CD14-positive monocyte (primary cell): Measurements from ENCODE around the gene APOB. TPM values are rescaled to one million over a fixed set of nuclear protein-coding genes. Genes with fewer than 3 reads are reported as not detected.
A peak's percentile ranks its signal among the peaks of the same experiment; 100 is the strongest.

Experiments
- DNase-seq, 3 donors: peaks; one replicate each; pipeline ENCODE4 v3.0.0-alpha.2; 2011 to 2022
- H2AFZ ChIP-seq: 2 replicates; pipeline ENCODE4 v1.6.0; 2012; ENCODE audit warnings: mild to moderate bottlenecking, low read depth, low read length, inconsistent platforms; ENCODE audit not compliant: insufficient read depth, poor library complexity, severe bottlenecking
- H3K27ac ChIP-seq, 2 donors: 1 replicate in 1 of 2; 2 replicates in 1 of 2; pipeline ENCODE4 v1.5.1; 2012 to 2013; ENCODE audit warnings: low read length in 2 of 2, control low read depth in 1 of 2, inconsistent platforms in 1 of 2, low read depth in 1 of 2, mild to moderate bottlenecking in 1 of 2
- H3K27me3 ChIP-seq, 2 donors: one replicate each; pipeline versions ENCODE4 v1.6.0 to v1.6.1; 2011 to 2013; ENCODE audit warnings: low read length in 2 of 2; ENCODE audit not compliant: control insufficient read depth in 2 of 2, insufficient read depth in 2 of 2
- H3K36me3 ChIP-seq, 2 donors: replicated peaks in 1 of 2; 1 replicate in 1 of 2; 2 replicates in 1 of 2; pipeline versions ENCODE4 v1.5.1 to v1.6.1; 2012 to 2013; ENCODE audit warnings: low read length in 2 of 2, control low read depth in 1 of 2, inconsistent platforms in 1 of 2, mild to moderate bottlenecking in 1 of 2; ENCODE audit not compliant: insufficient read depth in 2 of 2, control insufficient read depth in 1 of 2
- H3K4me1 ChIP-seq, 2 donors: 1 replicate in 1 of 2; 2 replicates in 1 of 2; pipeline versions ENCODE4 v1.5.1 to v1.6.1; 2012 to 2013; ENCODE audit warnings: low read length in 2 of 2, control low read depth in 1 of 2, inconsistent platforms in 1 of 2, mild to moderate bottlenecking in 1 of 2, moderate library complexity in 1 of 2; ENCODE audit not compliant: insufficient read depth in 2 of 2, control insufficient read depth in 1 of 2
- H3K4me2 ChIP-seq: replicated peaks from 2 replicates; pipeline ENCODE3; 2012; ENCODE audit warnings: low read length, moderate library complexity, mild to moderate bottlenecking; ENCODE audit not compliant: poor library complexity, severe bottlenecking; ENCODE audit errors: extremely low read depth
- H3K4me3 ChIP-seq, 3 experiments: fragments of 200-600 bp in 1 of 3; sonication (generic) in 1 of 3; replicated peaks in 1 of 3; 1 replicate in 2 of 3; 2 replicates in 1 of 3; pipeline ENCODE4 v1.5.1; 2011 to 2013; ENCODE audit warnings: low read length in 3 of 3, mild to moderate bottlenecking in 3 of 3, control low read depth in 2 of 3, low read depth in 2 of 3, inconsistent platforms in 1 of 3, moderate library complexity in 1 of 3
- H3K79me2 ChIP-seq: 2 replicates; pipeline ENCODE4 v1.6.0; 2012; ENCODE audit warnings: mild to moderate bottlenecking, control low read depth, inconsistent platforms, low read length, moderate library complexity; ENCODE audit not compliant: insufficient read depth
- H3K9ac ChIP-seq: 2 replicates; pipeline ENCODE4 v1.6.0; 2017; ENCODE audit warnings: low read length, mild to moderate bottlenecking; ENCODE audit not compliant: insufficient read depth, poor library complexity, severe bottlenecking
- H3K9me3 ChIP-seq, 2 donors: replicated peaks in 1 of 2; 1 replicate in 1 of 2; 2 replicates in 1 of 2; pipeline versions ENCODE4 v1.5.1 to v1.6.1; 2012 to 2013; ENCODE audit warnings: low read length in 2 of 2, control low read depth in 1 of 2; ENCODE audit not compliant: control insufficient read depth in 1 of 2, insufficient read depth in 1 of 2
- H4K20me1 ChIP-seq: 2 replicates; pipeline ENCODE4 v1.6.0; 2012; ENCODE audit warnings: mild to moderate bottlenecking, low read length, control low read depth, moderate library complexity; ENCODE audit not compliant: insufficient read depth
- H3K27ac Mint-ChIP-seq, 7 donors: one replicate each; pipeline ENCODE4 v1.8.0; 2020; ENCODE audit warnings: mild to moderate bottlenecking in 7 of 7, mixed read lengths in 7 of 7, moderate library complexity in 6 of 7, inconsistent platforms in 2 of 7
- H3K27me3 Mint-ChIP-seq, 3 donors: one replicate each; pipeline ENCODE4 v1.8.0; 2021 to 2022; ENCODE audit warnings: low read depth in 3 of 3, mild to moderate bottlenecking in 3 of 3, mixed read lengths in 3 of 3, moderate library complexity in 3 of 3, inconsistent platforms in 1 of 3
- H3K36me3 Mint-ChIP-seq, 2 donors: one replicate each; pipeline ENCODE4 v1.8.0; 2020; ENCODE audit warnings: mixed read lengths in 2 of 2, inconsistent platforms in 1 of 2, mild to moderate bottlenecking in 1 of 2
- H3K4me1 Mint-ChIP-seq: one replicate; pipeline ENCODE4 v1.8.0; 2020; ENCODE audit warnings: mild to moderate bottlenecking, mixed read lengths
- H3K4me3 Mint-ChIP-seq, 2 donors: one replicate each; pipeline ENCODE4 v1.8.0; 2020; ENCODE audit warnings: mild to moderate bottlenecking in 2 of 2, mixed read lengths in 2 of 2, moderate library complexity in 1 of 2
- H3K9me3 Mint-ChIP-seq, 7 donors: one replicate each; pipeline ENCODE4 v1.8.0; 2020 to 2022; ENCODE audit warnings: mixed read lengths in 7 of 7, mild to moderate bottlenecking in 6 of 7, moderate library complexity in 6 of 7, inconsistent platforms in 2 of 7
- WGBS: methylation state at CpG from one replicate; pipeline ENCODE4 v1.1.5; 2013; ENCODE audit warnings: missing lambda C conversion rate; ENCODE audit not compliant: insufficient coverage; 5-methylcytosine and 5-hydroxymethylcytosine counted together
- intact Hi-C, 2 donors: fragments of 100-400 bp; cut with micrococcal nuclease; formaldehyde crosslinking; loops; one replicate each; pipeline versions ENCODE4 v1.15.0 to v1.15.1; 2023
- polyA plus RNA-seq, 3 donors: library from polyadenylated mRNA; depleted of rRNA in 1 of 3; unstranded in 2 of 3; stranded (reverse) in 1 of 3; fragments of 300-500 nt in 2 of 3; fragments of >200 nt in 1 of 3; fragmentation: Illumina TruSeq in 2 of 3; gene quantifications; 1 replicate in 2 of 3; 2 replicates in 1 of 3; pipeline ENCODE4 v1.2.3, GENCODE V29; 2012 to 2021
- TF ChIP-seq, protein P1 (sequence below): fragments of 200-600 bp; IDR thresholded peaks from one replicate; pipeline ENCODE4 v1.8.0; 2022; ENCODE audit warnings: antibody characterized with exemption, mild to moderate bottlenecking

Gene APOB
- polyA plus RNA-seq, 3 donors: 0.02 TPM; not detected in 2

DNA sequence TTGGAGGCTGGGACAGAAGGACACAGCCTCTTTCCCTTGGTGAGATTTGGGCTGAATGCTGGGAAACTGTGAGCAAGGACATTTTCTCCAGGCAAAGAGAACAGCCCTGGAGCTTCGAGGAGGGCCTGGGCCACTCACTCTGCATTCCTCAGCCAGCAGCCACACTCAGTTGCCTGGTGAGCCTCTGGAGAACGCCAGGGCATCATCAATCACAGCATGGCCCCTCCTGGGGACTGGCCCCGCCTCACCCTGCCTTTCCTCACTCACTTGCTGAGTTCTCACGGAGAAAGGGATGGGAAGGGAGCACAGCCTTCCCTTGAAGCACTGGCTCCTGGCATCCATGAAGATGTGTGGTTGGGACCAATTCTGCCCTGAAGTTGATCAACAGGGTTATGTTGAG, 55.0 kb downstream of the APOB start:
- Histone ChIP-seq H3K9me3 (no peaks in the 10 kb centered on the region), H3K27me3 (no peaks in the 10 kb centered on the region), H3K4me3 (no peak overlapping the region), H3K36me3 (no peaks in the 10 kb centered on the region), H3K4me1 (no peaks in the 10 kb centered on the region), H2AFZ (no peak overlapping the region), H4K20me1 (no peaks in the 10 kb centered on the region), H3K79me2 (no peaks in the 10 kb centered on the region), H3K27ac (no peak overlapping the region), H3K9ac (no peak overlapping the region), H3K4me2 (no peak overlapping the region)
- Mint-ChIP-seq H3K4me3 (no peak overlapping the region), H3K36me3 (no peaks in the 10 kb centered on the region), H3K4me1 (no peaks in the 10 kb centered on the region), H3K27me3 (peaks cover 0 to 2% (median 0%) of the 10 kb centered on the region in 3 donors), H3K9me3 (peaks cover 0 to 4% (median 0%) of the 10 kb centered on the region in 7 donors), H3K27ac (no peak overlapping the region)
- intact Hi-C loops: no loop called here
- WGBS: 65% methylated on average over 2 of the region's 4 CpGs
- TF ChIP-seq, protein P1, sequence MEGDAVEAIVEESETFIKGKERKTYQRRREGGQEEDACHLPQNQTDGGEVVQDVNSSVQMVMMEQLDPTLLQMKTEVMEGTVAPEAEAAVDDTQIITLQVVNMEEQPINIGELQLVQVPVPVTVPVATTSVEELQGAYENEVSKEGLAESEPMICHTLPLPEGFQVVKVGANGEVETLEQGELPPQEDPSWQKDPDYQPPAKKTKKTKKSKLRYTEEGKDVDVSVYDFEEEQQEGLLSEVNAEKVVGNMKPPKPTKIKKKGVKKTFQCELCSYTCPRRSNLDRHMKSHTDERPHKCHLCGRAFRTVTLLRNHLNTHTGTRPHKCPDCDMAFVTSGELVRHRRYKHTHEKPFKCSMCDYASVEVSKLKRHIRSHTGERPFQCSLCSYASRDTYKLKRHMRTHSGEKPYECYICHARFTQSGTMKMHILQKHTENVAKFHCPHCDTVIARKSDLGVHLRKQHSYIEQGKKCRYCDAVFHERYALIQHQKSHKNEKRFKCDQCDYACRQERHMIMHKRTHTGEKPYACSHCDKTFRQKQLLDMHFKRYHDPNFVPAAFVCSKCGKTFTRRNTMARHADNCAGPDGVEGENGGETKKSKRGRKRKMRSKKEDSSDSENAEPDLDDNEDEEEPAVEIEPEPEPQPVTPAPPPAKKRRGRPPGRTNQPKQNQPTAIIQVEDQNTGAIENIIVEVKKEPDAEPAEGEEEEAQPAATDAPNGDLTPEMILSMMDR: no peak
- DNase-seq: no peak

DNA sequence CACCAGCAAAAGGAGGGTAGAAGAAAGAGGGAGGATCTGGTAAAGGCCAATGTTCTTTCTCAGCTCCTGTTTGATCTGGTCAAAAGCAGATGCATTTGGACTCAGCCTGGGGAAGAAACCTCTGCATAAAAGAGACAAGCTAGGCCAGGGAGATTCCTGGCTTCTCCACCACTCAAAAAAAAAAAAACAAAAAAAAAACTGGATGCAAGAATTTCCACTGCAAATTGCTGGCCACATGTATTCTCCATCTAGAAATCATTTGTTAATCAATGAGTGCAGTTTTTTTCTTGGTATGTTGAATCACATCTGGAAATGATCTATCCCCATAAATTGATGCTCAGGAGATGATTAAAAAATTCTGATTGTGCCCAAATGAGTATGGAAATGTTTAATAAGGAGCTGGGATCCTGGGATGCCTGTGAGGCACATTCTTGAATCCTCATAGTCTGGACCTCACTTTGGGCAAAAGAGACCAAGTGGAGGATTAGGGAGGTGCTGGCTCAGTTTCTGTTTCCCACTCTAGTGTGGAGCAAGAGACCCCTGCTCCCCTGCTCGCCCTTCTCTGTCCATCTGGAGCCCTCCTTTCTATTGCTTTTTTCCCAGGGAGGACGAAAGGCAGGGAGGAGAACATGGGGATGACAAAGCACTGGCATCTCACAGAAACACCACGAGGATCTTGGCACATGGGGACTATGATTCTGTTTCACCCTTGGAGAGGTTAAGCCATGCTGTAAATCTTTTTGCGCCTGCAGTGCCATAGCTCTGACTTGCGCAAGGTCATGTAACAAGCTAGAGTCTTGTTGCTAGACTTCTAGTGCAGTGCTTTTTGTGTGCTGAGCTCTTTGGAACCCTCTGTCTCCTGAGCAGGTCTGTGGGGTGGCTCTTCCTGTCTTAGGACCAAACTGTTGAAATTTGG, 57.6 kb downstream of the APOB start:
- WGBS: 89% methylated on average over 4 of the region's 5 CpGs
- Histone ChIP-seq H3K9me3 (no peaks in the 10 kb centered on the region), H4K20me1 (no peaks in the 10 kb centered on the region), H3K4me3 (no peak overlapping the region), H3K36me3 (no peaks in the 10 kb centered on the region), H3K27ac (no peak overlapping the region), H2AFZ (no peak overlapping the region), H3K27me3 (no peaks in the 10 kb centered on the region), H3K4me1 (no peaks in the 10 kb centered on the region), H3K9ac (no peak overlapping the region), H3K4me2 (no peak overlapping the region), H3K79me2 (no peaks in the 10 kb centered on the region)
- TF ChIP-seq, protein P1: no peak
- H3K9me3 Mint-ChIP-seq: peaks cover 0 to 4% (median 0%) of the 10 kb centered on the region in 7 donors
- H3K4me1 Mint-ChIP-seq: no peaks in the 10 kb centered on the region
- no peak for DNase-seq
- no peak overlapping the region for H3K4me3 Mint-ChIP-seq
- no peaks in the 10 kb centered on the region for H3K36me3 Mint-ChIP-seq
- H3K27ac Mint-ChIP-seq: peak overlapping the region in 1 of 7 donors; percentile 34
- intact Hi-C loops: no loop called here
- H3K27me3 Mint-ChIP-seq: peaks cover 0 to 4% (median 2%) of the 10 kb centered on the region in 3 donors
